B cell (primary cell): ENCODE data around the gene TSHZ3. TPM values are rescaled to one million over a fixed set of nuclear protein-coding genes. Genes with fewer than 3 reads are reported as not detected.

Experiments used
- ATAC-seq: fragments of 200-7000 bp; cut with Tn5 transposase; one replicate; pipeline ENCODE4 v1.10.0; 2021; ENCODE audit warnings: low read depth, mild to moderate bottlenecking, moderate number of reproducible peaks, moderate library complexity
- CTCF ChIA-PET: fragments of 350-600 bp; sonication (Branson Sonifier 250); formaldehyde crosslinking; loops from one replicate; lab custom pipeline; 2021; ENCODE audit warnings: antibody characterized with exemption, inconsistent platforms; lab: Charles Lee
- POLR2A ChIA-PET: fragments of 350-600 bp; sonication (Branson Sonifier 250); formaldehyde crosslinking; loops from one replicate; lab custom pipeline; 2021; ENCODE audit warnings: antibody characterized with exemption; lab: Charles Lee
- DNase-seq: peaks from one replicate; pipeline ENCODE4 v3.0.0; 2013
- H2AFZ ChIP-seq: 2 replicates; pipeline ENCODE4 v1.6.1; 2012; ENCODE audit warnings: mild to moderate bottlenecking, low read depth, low read length; ENCODE audit not compliant: insufficient read depth, poor library complexity, severe bottlenecking
- H3K27ac ChIP-seq, 2 donors: 1 replicate in 1 of 2; 2 replicates in 1 of 2; pipeline ENCODE4 v1.5.1; 2012 to 2013; ENCODE audit warnings: low read length in 2 of 2, mild to moderate bottlenecking in 2 of 2, moderate library complexity in 1 of 2
- H3K27me3 ChIP-seq, 4 experiments: fragments of 200-600 bp in 1 of 4; sonication (generic) in 1 of 4; replicated peaks in 1 of 4; 1 replicate in 2 of 4; 2 replicates in 2 of 4; pipeline versions ENCODE4 v1.6.1 to v1.7.0; 2013 to 2016; ENCODE audit warnings: low read length in 3 of 4, mild to moderate bottlenecking in 2 of 4, mixed read lengths in 1 of 4, moderate library complexity in 1 of 4; ENCODE audit not compliant: insufficient read depth in 4 of 4, control insufficient read depth in 3 of 4; ENCODE audit errors: control extremely low read depth in 1 of 4
- H3K36me3 ChIP-seq, 2 experiments: replicated peaks in 1 of 2; 1 replicate in 1 of 2; 2 replicates in 1 of 2; pipeline versions ENCODE4 v1.6.1 to v1.7.1; 2013; ENCODE audit warnings: low read length in 1 of 2; ENCODE audit not compliant: insufficient read depth in 2 of 2, control insufficient read depth in 1 of 2; ENCODE audit errors: control extremely low read depth in 1 of 2, extremely low read depth in 1 of 2
- H3K4me1 ChIP-seq, 2 donors: fragments of 200-600 bp in 1 of 2; sonication (generic) in 1 of 2; 1 replicate in 1 of 2; 2 replicates in 1 of 2; pipeline versions ENCODE4 v1.5.1 to v1.6.1; 2013 to 2017; ENCODE audit warnings: low read length in 2 of 2; ENCODE audit not compliant: control insufficient read depth in 2 of 2, insufficient read depth in 2 of 2
- H3K4me2 ChIP-seq: replicated peaks from 2 replicates; pipeline ENCODE3; 2012; ENCODE audit warnings: mild to moderate bottlenecking, low read depth, low read length; ENCODE audit not compliant: poor library complexity, severe bottlenecking
- H3K4me3 ChIP-seq, 5 experiments: fragments of 200-600 bp in 1 of 5; sonication (generic) in 1 of 5; 1 replicate in 3 of 5; 2 replicates in 2 of 5; pipeline versions ENCODE4 v1.5.1 to v1.7.0; 2011 to 2016; ENCODE audit warnings: low read length in 4 of 5, mild to moderate bottlenecking in 4 of 5, low read depth in 2 of 5, control low read depth in 1 of 5, moderate library complexity in 1 of 5; ENCODE audit not compliant: insufficient read depth in 1 of 5; ENCODE audit errors: control extremely low read depth in 1 of 5, extremely low read depth in 1 of 5
- H3K79me2 ChIP-seq: fragments of 200-600 bp; sonication (generic); one replicate; pipeline ENCODE4 v1.6.0; 2016; ENCODE audit warnings: low read length; ENCODE audit not compliant: control insufficient read depth, insufficient read depth
- H3K9ac ChIP-seq: fragments of 200-600 bp; sonication (generic); 2 replicates; pipeline ENCODE4 v1.6.1; 2017; ENCODE audit warnings: mild to moderate bottlenecking, low read length, moderate library complexity
- H3K9me3 ChIP-seq, 3 donors: one replicate each; pipeline versions ENCODE4 v1.6.1 to v1.7.1; 2013; ENCODE audit warnings: low read length in 2 of 3; ENCODE audit not compliant: control insufficient read depth in 2 of 3, insufficient read depth in 1 of 3; ENCODE audit errors: control extremely low read depth in 1 of 3
- H4K20me1 ChIP-seq: 2 replicates; pipeline ENCODE4 v1.6.0; 2012; ENCODE audit warnings: mild to moderate bottlenecking, low read length; ENCODE audit not compliant: insufficient read depth, control insufficient read depth, poor library complexity, severe bottlenecking
- H3K27ac Mint-ChIP-seq: one replicate; pipeline ENCODE4 v1.8.0; 2021; ENCODE audit warnings: mixed read lengths
- H3K27me3 Mint-ChIP-seq: one replicate; pipeline ENCODE4 v1.8.0; 2021; ENCODE audit warnings: mixed read lengths
- H3K4me1 Mint-ChIP-seq: one replicate; pipeline ENCODE4 v1.8.0; 2021; ENCODE audit warnings: mixed read lengths
- H3K4me3 Mint-ChIP-seq: one replicate; pipeline ENCODE4 v1.8.0; 2021; ENCODE audit warnings: mixed read lengths
- H3K9me3 Mint-ChIP-seq: one replicate; pipeline ENCODE4 v1.8.0; 2022; ENCODE audit warnings: mixed read lengths; ENCODE audit not compliant: insufficient read depth
- CTCF ChIP-seq: fragments of 200-600 bp; IDR thresholded peaks from one replicate; pipeline ENCODE4 v1.8.0; 2022; ENCODE audit warnings: antibody characterized with exemption, mild to moderate bottlenecking
- EZH2 ChIP-seq: IDR thresholded peaks from 2 replicates; pipeline ENCODE4 v1.6.1; 2012; ENCODE audit warnings: borderline replicate concordance, low read depth, mild to moderate bottlenecking, moderate library complexity, low read length; ENCODE audit not compliant: insufficient read depth, poor library complexity, severe bottlenecking
- WGBS: methylation state at CpG from one replicate; pipeline ENCODE4 v1.1.5; 2013; ENCODE audit warnings: missing lambda C conversion rate; ENCODE audit not compliant: insufficient coverage; 5-methylcytosine and 5-hydroxymethylcytosine counted together
- intact Hi-C: fragments of 100-400 bp; cut with micrococcal nuclease; formaldehyde crosslinking; loops from one replicate; pipeline ENCODE4 v1.10.0; 2022
- polyA plus RNA-seq: library from polyadenylated mRNA; depleted of rRNA; stranded (reverse); fragments of >200 nt; gene quantifications from 2 replicates; pipeline ENCODE4 v1.2.3, GENCODE V29; 2012
- total RNA-seq, 2 donors: library from RNA; stranded (reverse); fragments of 120-200 nt in 1 of 2; gene quantifications; 1 replicate in 1 of 2; 2 replicates in 1 of 2; pipeline versions ENCODE4 v1.2.3 to v1.2.4, GENCODE V29; 2013 to 2022

The TSHZ3 gene
- total and polyA plus RNA-seq, 2 donors (not counting 1 experiment from before 2014, with no cell fraction given), result 0.03 to 0.34 TPM

- intact Hi-C loops, result no loop called here
- H3K27ac Mint-ChIP-seq, result no peak overlapping the region
- Histone ChIP-seq H3K9ac (no peak overlapping the region), H3K4me1 (peaks cover 0 to 22% of the 10 kb centered on the region in 2 donors), H3K27ac (no peak overlapping the region), H3K9me3 (peaks cover 0 to 55% (median 0%) of the 10 kb centered on the region in 3 donors), H3K4me2 (no peak overlapping the region), H3K27me3 (peaks cover 0 to 65% (median 48%) of the 10 kb centered on the region in 4 experiments), H2AFZ (no peak overlapping the region), H3K4me3 (no peak overlapping the region), H4K20me1 (no peaks in the 10 kb centered on the region), H3K79me2 (no peaks in the 10 kb centered on the region), H3K36me3 (no peaks in the 10 kb centered on the region)
- POLR2A ChIA-PET, result no interaction called here
- WGBS, result 21% methylated on average over 17 of the region's 22 CpGs
- peaks cover 71% of the 10 kb centered on the region for H3K27me3 Mint-ChIP-seq
- peaks cover 6% of the 10 kb centered on the region for H3K4me1 Mint-ChIP-seq
- ATAC-seq (no peak), DNase-seq (no peak)
- H3K4me3 Mint-ChIP-seq, result no peak overlapping the region
- no peaks in the 10 kb centered on the region for H3K9me3 Mint-ChIP-seq
- CTCF ChIA-PET, result no interaction called here
- TF ChIP-seq CTCF, result no peak
- no peak for TF ChIP-seq EZH2
Measured at GRCh38 chr19:31355665-31356289, 6.5 kb upstream of the TSHZ3 start.

- H3K27me3 Mint-ChIP-seq, result peaks cover 68% of the 10 kb centered on the region
- no peaks in the 10 kb centered on the region for H3K36me3 ChIP-seq
- no peak overlapping the region for H3K27ac Mint-ChIP-seq
- intact Hi-C loops, result no loop called here
- H3K9ac ChIP-seq, result no peak overlapping the region
- ChIA-PET POLR2A (no interaction called here), CTCF (no interaction called here)
- H3K4me1 ChIP-seq, result peaks cover 0 to 22% of the 10 kb centered on the region in 2 donors
- no peak for TF ChIP-seq CTCF
- no peak for TF ChIP-seq EZH2
- H3K4me3 Mint-ChIP-seq, result no peak overlapping the region
- ATAC-seq, result no peak
- no peak for DNase-seq
- WGBS, result 7% methylated on average over 18 of the region's 25 CpGs
- no peaks in the 10 kb centered on the region for H3K79me2 ChIP-seq
- no peak overlapping the region for H3K27ac ChIP-seq
- H2AFZ ChIP-seq, result no peak overlapping the region
- no peaks in the 10 kb centered on the region for H3K9me3 Mint-ChIP-seq
- no peaks in the 10 kb centered on the region for H4K20me1 ChIP-seq
- H3K9me3 ChIP-seq, result peaks cover 0 to 54% (median 0%) of the 10 kb centered on the region in 3 donors
- H3K4me2 ChIP-seq, result no peak overlapping the region
- H3K27me3 ChIP-seq, result peaks cover 0 to 65% (median 48%) of the 10 kb centered on the region in 4 experiments
- no peak overlapping the region for H3K4me3 ChIP-seq
- H3K4me1 Mint-ChIP-seq, result peaks cover 6% of the 10 kb centered on the region
Measured at GRCh38 chr19:31354799-31355664, 5.8 kb upstream of the TSHZ3 start.
